Urinary bladder (tissue), 4 donors: ENCODE measurements around the gene SPATA9. TPM values are rescaled to one million over a fixed set of nuclear protein-coding genes. Genes with fewer than 3 reads are reported as not detected.

Experiments
- DNase-seq: peaks from one replicate; pipeline ENCODE4 v3.0.0-alpha.2; 2015; ENCODE audit errors: extremely low spot score
- H3K27ac ChIP-seq: one replicate; pipeline ENCODE4 v1.5.1; 2013; ENCODE audit warnings: low read depth, mild to moderate bottlenecking, moderate library complexity
- H3K36me3 ChIP-seq: one replicate; pipeline ENCODE4 v1.6.1; 2013; ENCODE audit warnings: mild to moderate bottlenecking, moderate library complexity; ENCODE audit not compliant: insufficient read depth
- H3K4me1 ChIP-seq: one replicate; pipeline ENCODE4 v1.6.1; 2013; ENCODE audit warnings: mild to moderate bottlenecking, moderate library complexity; ENCODE audit not compliant: insufficient read depth
- H3K4me3 ChIP-seq: one replicate; pipeline ENCODE4 v1.5.1; 2013; ENCODE audit warnings: low read depth, low read length
- WGBS: extraction: QIAGEN DNeasy Blood & Tissue Kit; methylation state at CpG from one replicate; pipeline ENCODE4 v1.1.7; 2013; 5-methylcytosine and 5-hydroxymethylcytosine counted together
- polyA plus RNA-seq: library from polyadenylated mRNA; stranded (reverse); fragments of 200-250 nt; gene quantifications from one replicate; pipeline ENCODE4 v1.2.3, GENCODE V29; 2013
- total RNA-seq: library from RNA; depleted of rRNA; stranded (reverse); fragments of >200 nt; gene quantifications from one replicate; pipeline ENCODE4 v1.2.3, GENCODE V29; 2014
- donor health status: healthy with polysubstance abuse.
- donor health status: healthy.

The SPATA9 gene
- total and polyA plus RNA-seq, 2 donors, result 0.29 to 2.1 TPM

GRCh38 chr5:95620030-95620869, 62.5 kb downstream of the SPATA9 start, which contains the start of gene GPR150:
Gene GPR150 (plus strand): TSS chr5:95620087. CDS start chr5:95620276, 189 bp downstream.
- Histone ChIP-seq H3K4me1 (no peaks in the 10 kb centered on the region), H3K4me3 (peak within 1 kb of the TSS; percentile 49), H3K36me3 (no peaks in the 10 kb centered on the region), H3K27ac (no peak within 1 kb of the TSS)
- DNase-seq, result no peak
- WGBS, result under 1% methylated on average over 85 of the region's 85 CpGs

GRCh38 chr5:95619514-95620029, 63.2 kb downstream of the SPATA9 start:
- DNase-seq, result no peak
- Histone ChIP-seq H3K4me1 (no peaks in the 10 kb centered on the region), H3K36me3 (no peaks in the 10 kb centered on the region), H3K27ac (no peak overlapping the region), H3K4me3 (peak overlapping the region; percentile 49)
- 17% methylated on average over 19 of the region's 19 CpGs for WGBS

- Histone ChIP-seq H3K27ac (no peak overlapping the region), H3K4me1 (no peaks in the 10 kb centered on the region), H3K4me3 (no peak overlapping the region), H3K36me3 (no peaks in the 10 kb centered on the region)
- no peak for DNase-seq
- WGBS, result 85% methylated on average over 4 of the region's 4 CpGs
Observed at GRCh38 chr5:95619096-95619495, 63.7 kb downstream of the SPATA9 start.

GRCh38 chr5:95617057-95617456, 65.7 kb downstream of the SPATA9 start:
- WGBS, result 82% methylated on average over 5 of the region's 5 CpGs
- Histone ChIP-seq H3K27ac (no peak overlapping the region), H3K36me3 (no peaks in the 10 kb centered on the region), H3K4me1 (no peaks in the 10 kb centered on the region), H3K4me3 (no peak overlapping the region)
- DNase-seq, result no peak

- Histone ChIP-seq H3K27ac (no peak overlapping the region), H3K4me1 (no peaks in the 10 kb centered on the region), H3K4me3 (no peak overlapping the region), H3K36me3 (no peaks in the 10 kb centered on the region)
- WGBS, result 95% methylated on average over 1 of the region's 1 CpG
- DNase-seq, result no peak
Observed at GRCh38 chr5:95615164-95615467, 67.7 kb downstream of the SPATA9 start.

GRCh38 chr5:95613514-95613913, 69.3 kb downstream of the SPATA9 start:
- Histone ChIP-seq H3K27ac (no peak overlapping the region), H3K4me3 (no peak overlapping the region), H3K36me3 (no peaks in the 10 kb centered on the region), H3K4me1 (no peaks in the 10 kb centered on the region)
- WGBS, result 71% methylated on average over 1 of the region's 1 CpG
- DNase-seq, result no peak

- Histone ChIP-seq H3K27ac (no peak overlapping the region), H3K36me3 (no peaks in the 10 kb centered on the region), H3K4me1 (no peaks in the 10 kb centered on the region), H3K4me3 (no peak overlapping the region)
- no peak for DNase-seq
- 94% methylated on average over 3 of the region's 3 CpGs for WGBS
Observed at GRCh38 chr5:95611396-95611795, 71.4 kb downstream of the SPATA9 start.

- Histone ChIP-seq H3K36me3 (no peaks in the 10 kb centered on the region), H3K4me1 (no peaks in the 10 kb centered on the region), H3K4me3 (no peak overlapping the region), H3K27ac (no peak overlapping the region)
- no peak for DNase-seq
- WGBS, result 78% methylated on average over 7 of the region's 7 CpGs
Observed at GRCh38 chr5:95610546-95610945, 72.2 kb downstream of the SPATA9 start.

- H3K27ac ChIP-seq, result no peak overlapping the region
- 38% methylated on average over 3 of the region's 3 CpGs for WGBS
- no peaks in the 10 kb centered on the region for H3K36me3 ChIP-seq
- DNase-seq, result no peak
- H3K4me1 ChIP-seq, result no peaks in the 10 kb centered on the region
- no peak overlapping the region for H3K4me3 ChIP-seq
Observed at GRCh38 chr5:95609711-95610110, 73.1 kb downstream of the SPATA9 start.

Other genes with a start within 250 kb of the SPATA9 start
- gene SKIC3, start 128.0 kb downstream of the SPATA9 start, total RNA-seq, result 253 TPM
- gene SKIC3, start 128.0 kb downstream of the SPATA9 start, polyA plus RNA-seq, result 28.3 TPM
- 10.4 TPM for gene ARSK, start 127.9 kb downstream of the SPATA9 start, total RNA-seq
- gene ARSK, start 127.9 kb downstream of the SPATA9 start, polyA plus RNA-seq, result 9.5 TPM
- gene GPR150, start 62.9 kb downstream of the SPATA9 start, total RNA-seq, result not detected
- 0.73 TPM for gene GPR150, start 62.9 kb downstream of the SPATA9 start, polyA plus RNA-seq
- 7.6 TPM for gene RFESD, start 36.2 kb downstream of the SPATA9 start, total RNA-seq
- gene RFESD, start 36.2 kb downstream of the SPATA9 start, polyA plus RNA-seq, result 3.7 TPM
- 282 TPM for gene RHOBTB3, start 48.3 kb upstream of the SPATA9 start, total RNA-seq
- 24.0 TPM for gene RHOBTB3, start 48.3 kb upstream of the SPATA9 start, polyA plus RNA-seq
- gene GLRX, start 139.7 kb upstream of the SPATA9 start, total RNA-seq, result 23.5 TPM
- 61.1 TPM for gene GLRX, start 139.7 kb upstream of the SPATA9 start, polyA plus RNA-seq